ENCODE results near the gene ALG10.
"Not testable (repeated sequence)": the region's sequence is repeated elsewhere in the genome, so short reads cannot be mapped to it uniquely, and the experiment has no call there.

The ALG10 gene, protein sequence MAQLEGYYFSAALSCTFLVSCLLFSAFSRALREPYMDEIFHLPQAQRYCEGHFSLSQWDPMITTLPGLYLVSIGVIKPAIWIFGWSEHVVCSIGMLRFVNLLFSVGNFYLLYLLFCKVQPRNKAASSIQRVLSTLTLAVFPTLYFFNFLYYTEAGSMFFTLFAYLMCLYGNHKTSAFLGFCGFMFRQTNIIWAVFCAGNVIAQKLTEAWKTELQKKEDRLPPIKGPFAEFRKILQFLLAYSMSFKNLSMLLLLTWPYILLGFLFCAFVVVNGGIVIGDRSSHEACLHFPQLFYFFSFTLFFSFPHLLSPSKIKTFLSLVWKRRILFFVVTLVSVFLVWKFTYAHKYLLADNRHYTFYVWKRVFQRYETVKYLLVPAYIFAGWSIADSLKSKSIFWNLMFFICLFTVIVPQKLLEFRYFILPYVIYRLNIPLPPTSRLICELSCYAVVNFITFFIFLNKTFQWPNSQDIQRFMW

DNA sequence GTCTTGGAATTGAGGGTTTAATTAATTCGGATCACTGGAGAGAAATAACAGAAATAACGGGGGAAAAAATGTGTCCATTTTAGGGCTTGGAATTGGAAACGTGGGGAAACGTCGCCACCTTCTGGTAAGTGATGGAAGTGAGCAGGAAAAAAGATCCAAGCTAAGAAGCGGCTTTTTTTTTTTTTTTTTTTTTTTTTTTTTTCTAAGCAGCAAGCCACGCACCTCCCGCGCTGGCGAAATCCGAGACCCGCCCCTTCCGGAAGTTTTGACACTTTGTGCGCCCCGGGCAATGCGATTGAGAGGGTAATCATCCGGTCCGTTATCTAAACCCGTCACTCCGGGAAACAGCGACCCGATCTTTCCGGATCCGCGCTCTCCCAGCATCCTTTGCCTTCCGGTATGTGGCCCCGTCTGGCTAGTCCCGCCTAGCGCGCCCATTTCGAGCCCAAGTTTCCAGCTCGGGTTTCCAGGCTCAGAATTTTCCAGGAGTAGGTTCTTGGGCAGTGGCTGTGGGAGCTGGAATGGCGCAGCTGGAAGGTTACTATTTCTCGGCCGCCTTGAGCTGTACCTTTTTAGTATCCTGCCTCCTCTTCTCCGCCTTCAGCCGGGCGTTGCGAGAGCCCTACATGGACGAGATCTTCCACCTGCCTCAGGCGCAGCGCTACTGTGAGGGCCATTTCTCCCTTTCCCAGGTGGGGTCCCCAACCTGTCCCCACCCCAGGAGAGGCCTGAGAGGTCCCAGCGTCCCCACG is at the start of gene ALG10:
Gene ALG10, plus strand, starts transcription at position 418 of the 752 bp plus-strand sequence. Its CDS starts 104 bp downstream, at position 522.
- TF ChIP-seq, protein P1, sequence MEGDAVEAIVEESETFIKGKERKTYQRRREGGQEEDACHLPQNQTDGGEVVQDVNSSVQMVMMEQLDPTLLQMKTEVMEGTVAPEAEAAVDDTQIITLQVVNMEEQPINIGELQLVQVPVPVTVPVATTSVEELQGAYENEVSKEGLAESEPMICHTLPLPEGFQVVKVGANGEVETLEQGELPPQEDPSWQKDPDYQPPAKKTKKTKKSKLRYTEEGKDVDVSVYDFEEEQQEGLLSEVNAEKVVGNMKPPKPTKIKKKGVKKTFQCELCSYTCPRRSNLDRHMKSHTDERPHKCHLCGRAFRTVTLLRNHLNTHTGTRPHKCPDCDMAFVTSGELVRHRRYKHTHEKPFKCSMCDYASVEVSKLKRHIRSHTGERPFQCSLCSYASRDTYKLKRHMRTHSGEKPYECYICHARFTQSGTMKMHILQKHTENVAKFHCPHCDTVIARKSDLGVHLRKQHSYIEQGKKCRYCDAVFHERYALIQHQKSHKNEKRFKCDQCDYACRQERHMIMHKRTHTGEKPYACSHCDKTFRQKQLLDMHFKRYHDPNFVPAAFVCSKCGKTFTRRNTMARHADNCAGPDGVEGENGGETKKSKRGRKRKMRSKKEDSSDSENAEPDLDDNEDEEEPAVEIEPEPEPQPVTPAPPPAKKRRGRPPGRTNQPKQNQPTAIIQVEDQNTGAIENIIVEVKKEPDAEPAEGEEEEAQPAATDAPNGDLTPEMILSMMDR (IDR thresholded peaks at IDR 0.05; ENCODE audit: borderline replicate concordance, insufficient read depth, low read depth, low read length) = peak; percentile 48; the same call in 1 of the 2 replicates
- peak within 1 kb of the TSS; percentile 77 for H3K4me3 ChIP-seq (ENCODE audit: low read depth, low read length)

DNA sequence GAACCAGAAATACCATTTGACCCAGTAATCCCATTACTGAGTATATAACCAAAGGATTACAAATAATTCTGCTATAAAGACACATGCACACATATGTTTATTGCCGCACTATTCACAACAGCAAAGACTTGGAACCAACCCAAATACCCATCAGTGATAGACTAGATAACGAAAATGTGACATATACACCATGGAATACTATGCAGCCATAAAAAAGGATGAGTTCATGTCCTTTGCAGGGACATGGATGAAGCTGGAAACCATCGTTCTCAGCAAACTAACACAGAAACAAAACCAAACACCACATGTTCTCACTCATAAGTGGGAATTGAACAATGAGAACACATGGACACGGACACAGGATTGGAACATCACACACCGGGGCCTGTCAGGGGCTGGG is 49.4 kb upstream of the ALG10 start:
- H3K4me3 ChIP-seq (ENCODE audit: low read depth, low read length) = not testable (repeated sequence)

DNA sequence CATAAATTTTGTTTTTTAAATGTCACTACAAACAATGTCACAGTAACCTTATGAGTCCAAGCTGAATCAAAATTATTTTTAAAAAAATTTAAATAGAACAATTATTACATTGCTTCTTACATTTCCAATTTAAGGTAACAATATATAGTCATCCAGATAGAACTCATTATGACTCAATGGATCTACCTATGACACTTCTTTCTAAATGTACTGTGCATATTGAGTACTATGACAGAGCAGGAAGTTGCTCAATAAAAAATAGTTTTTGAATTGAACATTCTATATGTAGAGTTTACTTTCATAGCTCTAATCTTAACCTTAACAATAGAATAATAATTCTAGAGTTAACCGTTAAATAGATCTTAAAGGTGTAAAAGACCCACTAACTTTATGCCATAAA is 44.4 kb upstream of the ALG10 start:
- no peak overlapping the region for H3K4me3 ChIP-seq (ENCODE audit: low read depth, low read length)
- TF ChIP-seq, protein P1 (IDR thresholded peaks at IDR 0.05; ENCODE audit: borderline replicate concordance, insufficient read depth, low read depth, low read length) = no peak

DNA sequence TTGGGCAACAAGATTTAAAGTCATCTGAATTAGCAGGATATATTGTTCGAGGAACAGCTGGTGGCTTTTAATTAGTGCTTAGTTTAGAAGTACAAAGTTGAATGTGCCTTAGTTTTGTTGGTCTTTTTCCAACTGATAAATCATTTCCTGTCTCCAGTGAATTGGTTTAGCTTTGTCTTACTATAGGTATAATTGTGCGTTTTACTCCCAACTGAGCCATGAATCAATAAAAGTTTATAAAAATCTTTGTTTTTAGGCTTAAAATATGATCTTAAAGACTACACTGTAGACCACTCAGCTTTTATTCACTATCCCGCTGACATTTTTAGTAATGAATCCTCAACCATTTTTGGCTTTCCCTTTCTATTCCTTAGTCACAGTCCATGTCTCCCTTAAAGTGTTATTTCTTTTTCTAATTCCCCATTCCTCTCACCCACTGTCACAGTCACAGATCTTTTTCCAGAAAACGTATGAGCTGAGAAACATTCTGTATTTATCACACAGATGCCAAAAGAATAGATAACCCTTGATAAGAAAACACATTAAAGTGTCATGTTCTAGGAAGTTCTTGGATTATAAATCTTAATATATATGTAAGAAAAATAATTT is 34.0 kb upstream of the ALG10 start:
- TF ChIP-seq, protein P1 (IDR thresholded peaks at IDR 0.05; ENCODE audit: borderline replicate concordance, insufficient read depth, low read depth, low read length) = no peak
- no peak overlapping the region for H3K4me3 ChIP-seq (ENCODE audit: low read depth, low read length)

DNA sequence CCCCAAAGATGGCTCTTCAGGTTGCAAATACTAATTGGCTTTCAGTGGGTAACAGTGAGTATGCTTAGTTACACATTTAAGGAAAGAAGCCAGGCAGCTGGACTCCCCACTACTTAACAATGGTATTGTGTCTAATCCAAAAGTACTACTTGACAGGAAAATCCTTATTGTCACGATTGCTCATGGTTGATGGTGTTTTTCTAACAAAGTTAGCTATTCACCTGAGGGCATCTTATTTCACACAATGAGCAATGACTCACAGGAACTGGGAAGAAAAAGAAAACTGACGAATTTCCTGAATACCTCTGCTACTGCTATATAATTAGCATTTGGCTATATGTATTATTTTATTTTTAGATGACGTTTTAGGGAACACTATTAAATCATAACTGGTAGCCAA is 33.4 kb upstream of the ALG10 start:
- TF ChIP-seq, protein P1 (IDR thresholded peaks at IDR 0.05; ENCODE audit: borderline replicate concordance, insufficient read depth, low read depth, low read length) = no peak
- no peak overlapping the region for H3K4me3 ChIP-seq (ENCODE audit: low read depth, low read length)

DNA sequence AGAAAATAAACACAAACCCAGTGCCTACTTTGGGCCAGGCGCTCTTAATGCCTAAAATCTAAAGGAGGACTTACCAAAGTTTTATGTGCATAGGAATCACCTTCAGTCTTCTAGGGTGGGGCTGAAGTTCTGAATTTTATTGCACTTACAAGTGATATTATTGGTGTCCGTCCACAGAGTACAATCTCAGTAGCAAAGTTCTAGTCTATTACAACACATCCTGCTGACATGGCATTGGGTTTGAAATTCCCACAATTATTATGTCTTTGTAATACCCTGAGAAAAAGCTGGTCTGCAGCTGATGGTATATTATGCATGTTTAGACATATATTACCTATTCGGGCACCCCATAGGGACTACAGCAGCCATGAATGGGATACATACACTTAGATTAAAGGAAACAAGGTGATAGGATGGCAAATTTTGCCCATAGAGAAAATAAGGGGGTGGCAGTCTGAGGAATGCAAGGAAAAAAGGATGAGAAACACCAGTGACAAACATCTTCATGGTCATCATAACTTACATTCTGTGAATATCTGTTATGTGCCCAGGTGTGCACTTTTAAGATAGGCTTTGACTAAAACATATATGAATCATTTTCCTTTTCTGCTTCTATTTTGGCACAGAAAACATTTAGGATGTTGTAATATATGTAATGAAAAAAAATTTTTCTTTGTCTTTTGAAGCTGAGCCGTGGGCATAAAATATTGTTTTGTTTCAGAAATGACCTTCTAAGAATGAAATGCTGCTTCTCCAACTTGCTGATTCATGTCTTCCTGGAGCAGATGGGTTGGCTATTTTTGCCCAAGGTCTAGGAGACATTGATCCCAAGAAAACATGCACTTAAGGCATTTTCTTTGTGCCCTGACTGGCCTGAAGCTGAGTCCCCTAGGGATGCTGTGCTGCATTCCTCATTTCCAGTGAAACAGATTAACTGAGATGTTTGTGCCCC is 27.2 kb upstream of the ALG10 start:
- TF ChIP-seq, protein P1 (IDR thresholded peaks at IDR 0.05; ENCODE audit: borderline replicate concordance, insufficient read depth, low read depth, low read length) = no peak
- H3K4me3 ChIP-seq (ENCODE audit: low read depth, low read length) = no peak overlapping the region

DNA sequence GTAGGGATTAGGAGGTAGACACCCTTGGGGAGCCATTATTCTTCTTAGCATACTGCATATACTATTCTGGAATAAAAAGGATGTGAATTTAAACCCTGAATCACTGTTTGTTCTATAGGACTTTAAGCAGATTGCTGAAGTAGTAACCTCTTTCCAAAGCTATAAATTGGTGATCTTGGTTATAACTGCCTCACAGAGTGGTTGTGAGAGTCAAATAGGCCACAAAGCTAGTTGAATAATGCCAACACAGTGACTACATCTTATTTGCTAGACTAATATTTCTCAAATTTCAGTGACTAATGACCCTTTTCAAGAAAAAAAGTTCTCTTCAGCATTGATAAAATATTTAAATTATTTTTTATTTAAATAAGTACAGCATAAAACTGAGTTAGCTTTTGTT is 13.5 kb upstream of the ALG10 start:
- H3K4me3 ChIP-seq (ENCODE audit: low read depth, low read length) = not testable (repeated sequence)
